HEK293T (cell line): Measurements from ENCODE around the gene KCNQ2.

Source experiments
- CTCF ChIA-PET: fragments of 350-600 bp; formaldehyde crosslinking; extraction: SDS; loops from one replicate; lab custom pipeline; 2021; ENCODE audit warnings: antibody characterized with exemption, inconsistent platforms; lab: Yijun Ruan, JAX
- POLR2A ChIA-PET: fragments of 350-600 bp; formaldehyde crosslinking; extraction: SDS; loops from one replicate; lab custom pipeline; 2020; ENCODE audit warnings: antibody characterized with exemption, inconsistent platforms; lab: Yijun Ruan, JAX
- DNase-seq: peaks from one replicate; pipeline ENCODE4 v3.0.0; 2012; ENCODE audit warnings: mixed read lengths; ENCODE audit errors: extremely low spot score
- ARNT ChIP-seq: fragments of 450-650 bp; IDR thresholded peaks from 2 replicates; pipeline ENCODE4 v1.6.1; 2017; ENCODE audit warnings: mild to moderate bottlenecking
- BHLHE40 ChIP-seq: fragments of 450-650 bp; IDR thresholded peaks from 2 replicates; pipeline ENCODE4 v1.6.1; 2016; ENCODE audit warnings: mild to moderate bottlenecking, moderate library complexity, borderline replicate concordance
- CTBP1 ChIP-seq: fragments of 450-650 bp; IDR thresholded peaks from 2 replicates; pipeline ENCODE4 v1.6.1; 2016; ENCODE audit warnings: borderline replicate concordance
- ELF4 ChIP-seq: fragments of 450-650 bp; IDR thresholded peaks from 2 replicates; pipeline ENCODE4 v1.6.1; 2017; ENCODE audit warnings: antibody characterized with exemption
- FOXA1 ChIP-seq: fragments of 450-650 bp; IDR thresholded peaks from 2 replicates; pipeline ENCODE4 v1.6.1; 2016; ENCODE audit warnings: mild to moderate bottlenecking
- FOXK2 ChIP-seq: fragments of 450-650 bp; IDR thresholded peaks from 2 replicates; pipeline ENCODE4 v1.6.1; 2016; ENCODE audit warnings: mild to moderate bottlenecking
- FOXM1 ChIP-seq: fragments of 450-650 bp; IDR thresholded peaks from 2 replicates; pipeline ENCODE4 v1.6.1; 2017; ENCODE audit warnings: mild to moderate bottlenecking, borderline replicate concordance
- HDGF ChIP-seq: fragments of 450-650 bp; IDR thresholded peaks from 2 replicates; pipeline ENCODE4 v1.6.1; 2017; ENCODE audit warnings: antibody characterized with exemption, borderline replicate concordance
- L3MBTL2 ChIP-seq: fragments of 450-650 bp; conservative IDR thresholded peaks from 2 replicates; pipeline ENCODE4 v1.6.1; 2016; ENCODE audit warnings: mild to moderate bottlenecking
- LEF1 ChIP-seq: fragments of 450-650 bp; IDR thresholded peaks from 2 replicates; pipeline ENCODE4 v1.6.1; 2017; ENCODE audit warnings: mild to moderate bottlenecking, borderline replicate concordance
- NFRKB ChIP-seq: fragments of 450-650 bp; IDR thresholded peaks from 2 replicates; pipeline ENCODE4 v1.6.1; 2016; ENCODE audit warnings: mild to moderate bottlenecking, moderate library complexity
- PKNOX1 ChIP-seq: fragments of 450-650 bp; IDR thresholded peaks from 2 replicates; pipeline ENCODE4 v1.6.1; 2016
- SP1 ChIP-seq: fragments of 450-650 bp; IDR thresholded peaks from 2 replicates; pipeline ENCODE4 v1.6.1; 2017
- SUZ12 ChIP-seq: fragments of 450-650 bp; IDR thresholded peaks from 2 replicates; pipeline ENCODE4 v1.6.1; 2016; ENCODE audit warnings: mild to moderate bottlenecking
- TARDBP ChIP-seq: fragments of 450-650 bp; IDR thresholded peaks from 2 replicates; pipeline ENCODE4 v1.6.1; 2016
- ZNF384 ChIP-seq: fragments of 450-650 bp; IDR thresholded peaks from 2 replicates; pipeline ENCODE4 v1.6.1; 2016

KCNQ2 gene

GRCh38 chr20:63408684-63409046, 63.8 kb downstream of the KCNQ2 start:
- DNase-seq, result no peak
- POLR2A ChIA-PET, result no interaction called here
- CTCF ChIA-PET, result no interaction called here
- TF ChIP-seq FOXA1 (no peak), PKNOX1 (no peak)

- no peak for TF ChIP-seq FOXK2
- TF ChIP-seq L3MBTL2, result no peak
- no peak for TF ChIP-seq FOXM1
- TF ChIP-seq HDGF, result no peak
- TF ChIP-seq NFRKB, result no peak
- no peak for TF ChIP-seq PKNOX1
- TF ChIP-seq FOXA1, result no peak
- no peak for TF ChIP-seq LEF1
- no peak for TF ChIP-seq SUZ12
- TF ChIP-seq TARDBP, result no peak
- DNase-seq, result no peak
- CTCF ChIA-PET, result no interaction called here
- POLR2A ChIA-PET, result no interaction called here
Observed at GRCh38 chr20:63407928-63408683, 64.3 kb downstream of the KCNQ2 start.

- ChIA-PET CTCF (interaction anchor here (0.7 kb wide), 1 partner anchor 97 kb away, joined by 3 read pairs; no protein-coding TSS in a partner anchor), POLR2A (no interaction called here)
- no peak for TF ChIP-seq ELF4
- DNase-seq, result no peak
Observed at GRCh38 chr20:63406617-63407245, 65.7 kb downstream of the KCNQ2 start.

- CTCF ChIA-PET, result no interaction called here
- TF ChIP-seq ARNT (no peak), PKNOX1 (no peak), LEF1 (no peak), ZNF384 (no peak), SP1 (no peak), ELF4 (no peak)
- DNase-seq, result no peak
- POLR2A ChIA-PET, result no interaction called here
Observed at GRCh38 chr20:63406011-63406410, 66.4 kb downstream of the KCNQ2 start.

- POLR2A ChIA-PET, result no interaction called here
- CTCF ChIA-PET, result no interaction called here
- no peak for DNase-seq
- no peak for TF ChIP-seq ELF4
- no peak for TF ChIP-seq BHLHE40
- TF ChIP-seq TARDBP, result no peak
- no peak for TF ChIP-seq SP1
- no peak for TF ChIP-seq L3MBTL2
- TF ChIP-seq NFRKB, result no peak
- TF ChIP-seq CTBP1, result no peak
- no peak for TF ChIP-seq ARNT
- TF ChIP-seq LEF1, result no peak
- TF ChIP-seq SUZ12, result no peak
- TF ChIP-seq FOXA1, result no peak
- TF ChIP-seq PKNOX1, result no peak
- TF ChIP-seq FOXK2, result no peak
- TF ChIP-seq ZNF384, result no peak
- no peak for TF ChIP-seq FOXM1
- no peak for TF ChIP-seq HDGF
Observed at GRCh38 chr20:63405102-63405730, 67.2 kb downstream of the KCNQ2 start.
